HG03354 (cell line): Measurements from ENCODE around the gene AGPAT1.
"Not testable (repeated sequence)": the region's sequence is repeated elsewhere in the genome, so short reads cannot be mapped to it uniquely, and the experiment has no call there.

ENCODE experiments used
- ATAC-seq: cut with Tn5 transposase; IDR thresholded peaks from one replicate; pipeline ENCODE4 v1.9.1; 2021; ENCODE audit warnings: mild to moderate bottlenecking; ENCODE audit not compliant: unreplicated experiment, poor library complexity, severe bottlenecking

Gene AGPAT1

DNA sequence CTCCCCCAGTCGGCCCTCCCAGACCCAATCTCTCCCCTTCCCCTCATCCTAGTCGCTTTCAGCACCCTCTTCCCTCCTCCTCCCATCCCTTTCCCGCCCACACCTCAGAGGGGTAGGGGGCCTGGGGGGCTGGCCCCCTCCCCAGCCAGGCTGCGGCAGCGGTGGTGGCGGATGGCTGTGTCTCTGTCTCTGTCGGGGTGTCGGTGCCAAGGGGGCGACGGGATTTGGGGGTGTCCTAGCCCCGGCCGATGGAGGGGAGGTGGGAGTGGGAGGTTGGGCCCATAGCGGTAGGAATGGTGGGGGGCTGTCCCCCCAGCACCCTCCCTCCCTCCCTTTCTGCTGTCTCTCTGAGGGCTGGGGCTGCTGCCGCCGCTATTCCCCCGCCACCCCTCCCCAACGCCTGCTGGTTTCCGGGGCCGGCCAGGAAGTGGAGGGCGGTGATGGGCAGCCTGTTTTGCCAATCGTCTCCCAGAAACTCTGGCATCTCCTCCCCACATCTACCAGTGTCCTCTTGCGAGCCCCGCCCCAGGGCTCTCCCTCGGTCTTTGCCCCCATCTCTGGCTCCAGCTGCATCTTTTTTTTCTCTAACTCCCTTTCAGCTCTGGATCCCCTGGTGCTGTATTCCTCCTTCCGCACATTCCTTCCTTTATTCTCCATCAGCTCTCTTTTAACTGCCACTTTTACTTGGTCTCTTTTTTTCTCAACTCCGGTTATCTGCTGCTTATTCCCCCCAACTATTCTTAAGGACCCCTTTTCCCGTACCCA lies at the start of gene AGPAT1:
AGPAT1 (minus strand) TSS at position 374 of the 765 bp plus-strand sequence. CDS start 4,588 bp downstream, outside the sequence.
- peak; percentile 47 for ATAC-seq

GRCh38 chr6:32224696-32225095 lies 48.8 kb upstream of the AGPAT1 start:
- no peak for ATAC-seq

DNA sequence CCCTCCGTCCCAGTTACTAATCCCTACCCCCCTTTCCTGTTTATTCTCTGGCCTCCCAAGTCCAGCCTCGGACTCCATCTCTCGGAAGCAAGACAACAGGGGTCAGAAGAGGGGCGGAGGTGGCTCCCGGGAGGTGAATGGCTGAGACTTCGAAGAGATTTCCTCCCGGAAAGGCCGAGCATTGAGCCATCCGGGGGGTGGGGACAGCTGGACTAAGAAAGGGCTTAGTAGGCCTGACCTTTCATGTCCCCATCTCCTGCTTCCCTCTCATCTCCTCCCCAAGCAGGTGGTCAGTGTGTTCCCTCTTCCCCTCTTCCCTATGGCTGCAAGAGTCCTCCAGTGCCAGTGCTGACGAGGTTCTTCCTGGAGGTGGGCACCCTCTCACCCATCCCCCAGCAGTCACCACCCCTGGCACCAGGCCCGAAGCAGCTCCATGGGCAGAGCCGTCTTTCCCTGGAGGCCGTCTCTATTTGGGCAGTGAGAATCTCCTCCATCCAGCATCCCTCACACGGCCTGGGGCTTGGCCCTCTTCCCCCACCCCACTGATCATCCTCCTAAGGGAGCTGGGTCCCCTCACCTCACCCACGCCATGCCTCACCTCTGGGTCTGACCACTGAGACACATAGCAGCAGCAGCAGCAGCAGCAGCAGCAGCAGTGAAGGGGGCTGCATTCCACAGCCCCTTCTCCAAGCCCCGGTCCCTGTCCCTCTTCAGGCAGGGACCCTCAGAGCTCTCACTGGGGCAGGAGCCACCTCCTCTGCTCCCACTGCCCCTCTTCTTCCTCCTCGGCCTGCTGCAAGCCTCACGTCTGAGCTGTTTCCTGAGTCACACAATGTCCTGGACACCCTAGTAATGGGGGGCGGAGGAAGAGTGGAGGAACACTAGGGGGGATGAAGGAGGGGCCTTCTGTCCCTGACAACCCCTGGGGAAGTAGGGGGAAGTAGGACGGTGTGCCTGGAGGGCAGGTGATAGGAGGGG lies 47.7 kb upstream of the AGPAT1 start, which contains the start of gene NOTCH4:
NOTCH4 (minus strand) TSS at position 810 of the 978 bp plus-strand sequence; CDS start at position 671, 139 bp downstream.
- ATAC-seq, result no peak

DNA sequence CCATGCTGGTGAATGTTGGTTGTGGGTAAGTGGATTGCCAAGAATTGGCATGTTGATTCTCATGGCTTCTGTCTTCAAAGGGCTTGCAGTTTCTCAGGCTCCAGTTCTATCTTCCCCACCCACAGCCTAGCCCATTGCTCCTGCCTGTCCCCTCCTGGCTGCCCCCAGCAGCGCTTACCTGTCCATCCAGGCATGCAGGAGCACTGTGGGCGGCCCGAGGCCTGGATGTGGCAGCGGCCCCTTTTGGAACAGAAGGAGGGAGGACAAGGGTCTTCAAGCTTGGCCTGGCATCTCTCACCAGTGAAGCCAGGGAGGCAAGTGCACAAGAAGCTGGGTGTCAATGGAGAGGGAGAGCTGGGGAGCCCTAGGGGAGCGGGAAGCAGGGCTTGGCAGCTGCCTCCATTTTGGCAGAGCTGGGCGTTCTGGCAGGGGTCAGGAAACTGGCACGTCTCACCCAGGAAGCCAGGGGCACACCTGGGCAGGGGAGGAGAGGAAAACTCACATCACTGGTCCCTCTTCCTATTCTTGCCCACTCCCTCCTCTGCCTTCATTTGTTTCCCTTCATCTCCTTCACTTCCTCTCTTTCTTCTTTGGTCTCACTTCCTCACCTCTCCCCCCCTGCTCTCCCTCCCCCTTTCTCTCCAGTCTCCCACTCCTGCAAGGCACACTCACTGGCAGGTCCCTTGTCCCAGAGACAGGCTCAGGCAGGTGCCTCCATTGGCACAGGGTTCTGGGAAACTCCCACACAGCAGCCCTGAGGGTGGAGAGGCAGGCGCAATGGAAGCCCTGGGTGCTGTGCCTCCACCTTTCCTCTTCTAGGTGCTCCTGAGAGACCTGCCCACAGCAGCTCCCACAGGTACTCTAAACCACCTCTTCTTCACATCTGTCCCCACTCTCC lies 46.7 kb upstream of the AGPAT1 start:
- no peak for ATAC-seq

DNA sequence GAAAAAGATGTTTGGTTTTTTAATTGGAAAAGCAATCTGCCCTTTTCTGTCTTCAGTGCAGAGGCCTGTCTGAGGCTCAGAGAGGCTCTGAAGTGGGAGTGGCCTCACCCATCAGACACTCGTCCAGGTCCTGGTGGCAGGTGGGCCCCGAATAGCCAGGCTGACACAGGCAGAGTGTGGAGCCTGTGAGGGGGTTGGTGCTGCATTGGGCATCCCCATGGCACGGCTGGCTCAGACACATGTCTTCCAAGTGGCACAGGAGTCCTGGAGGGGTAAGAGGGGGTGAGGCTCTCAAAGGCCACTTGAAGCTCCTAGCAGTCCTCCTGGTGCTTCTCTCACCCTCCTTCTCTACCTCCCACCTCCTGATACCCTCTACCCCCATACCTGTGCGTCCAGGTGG lies 44.1 kb upstream of the AGPAT1 start:
- no peak for ATAC-seq

GRCh38 chr6:32218167-32218566 lies 42.3 kb upstream of the AGPAT1 start:
- ATAC-seq, result no peak

DNA sequence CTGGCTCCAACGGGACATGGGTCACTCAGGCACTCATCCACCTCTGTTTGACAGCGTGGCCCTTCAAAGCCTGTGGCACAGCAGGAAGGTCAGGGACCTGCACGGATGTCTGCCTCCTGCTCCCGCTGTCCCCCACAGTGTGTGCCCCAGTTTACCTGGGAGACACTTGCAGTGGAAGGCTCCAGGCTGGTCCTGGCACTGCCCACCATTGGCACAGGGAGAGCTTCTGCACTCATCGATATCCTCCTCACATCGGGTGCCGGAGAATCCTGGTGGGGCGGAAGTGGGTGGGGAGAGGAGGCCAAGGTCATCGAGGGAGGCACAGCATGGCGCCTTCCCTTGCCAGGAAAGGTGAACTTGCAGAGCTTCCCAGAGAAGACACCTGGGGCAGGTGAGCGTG lies 41.1 kb upstream of the AGPAT1 start:
- no peak for ATAC-seq

GRCh38 chr6:32216285-32216684 lies 40.4 kb upstream of the AGPAT1 start:
- no peak for ATAC-seq

DNA sequence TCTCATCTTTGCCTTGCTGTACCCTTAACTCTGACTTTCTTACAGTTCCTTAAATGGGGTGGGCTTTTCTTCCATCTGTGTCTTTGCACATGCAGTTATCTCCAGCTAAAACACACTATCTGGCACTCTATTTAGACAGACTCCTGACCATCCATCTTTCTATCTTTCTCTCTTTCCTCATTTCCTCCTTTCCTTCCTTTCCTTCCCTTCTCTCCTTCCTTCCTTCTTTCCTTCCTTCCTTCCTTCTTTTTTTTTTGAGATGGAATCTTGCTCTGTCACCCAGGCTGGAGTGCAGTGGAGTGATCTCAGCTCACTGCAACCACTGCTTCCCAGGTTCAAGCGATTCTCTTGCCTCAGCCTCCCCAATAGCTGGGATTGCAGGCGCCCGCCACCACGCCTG lies 39.7 kb upstream of the AGPAT1 start:
- ATAC-seq, result no peak

DNA sequence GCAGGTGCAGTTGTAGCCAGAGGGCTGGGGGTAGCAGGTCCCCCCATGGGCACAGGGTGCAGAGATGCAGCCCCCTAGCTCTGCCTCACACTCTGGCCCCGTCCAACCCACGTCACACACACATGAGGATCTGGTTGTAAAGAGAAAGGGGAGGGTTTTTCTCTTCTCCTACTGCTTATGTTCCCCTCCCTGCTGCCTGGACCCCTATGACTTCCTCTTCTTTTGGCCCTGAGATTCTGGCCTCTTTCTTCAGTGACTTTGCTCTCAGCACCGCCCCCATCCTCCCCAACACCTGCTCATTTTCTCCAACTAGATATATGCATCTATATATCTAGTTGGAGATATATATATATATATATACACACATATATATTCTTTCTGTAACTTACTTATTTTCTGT lies 38.2 kb upstream of the AGPAT1 start:
- no peak for ATAC-seq

GRCh38 chr6:32213649-32214048 lies 37.8 kb upstream of the AGPAT1 start:
- no peak for ATAC-seq

- ATAC-seq, result no peak
Observed at GRCh38 chr6:32212076-32212760, 36.3 kb upstream of the AGPAT1 start.

- not testable (repeated sequence) for ATAC-seq
Observed at GRCh38 chr6:32211432-32211831, 35.5 kb upstream of the AGPAT1 start.

DNA sequence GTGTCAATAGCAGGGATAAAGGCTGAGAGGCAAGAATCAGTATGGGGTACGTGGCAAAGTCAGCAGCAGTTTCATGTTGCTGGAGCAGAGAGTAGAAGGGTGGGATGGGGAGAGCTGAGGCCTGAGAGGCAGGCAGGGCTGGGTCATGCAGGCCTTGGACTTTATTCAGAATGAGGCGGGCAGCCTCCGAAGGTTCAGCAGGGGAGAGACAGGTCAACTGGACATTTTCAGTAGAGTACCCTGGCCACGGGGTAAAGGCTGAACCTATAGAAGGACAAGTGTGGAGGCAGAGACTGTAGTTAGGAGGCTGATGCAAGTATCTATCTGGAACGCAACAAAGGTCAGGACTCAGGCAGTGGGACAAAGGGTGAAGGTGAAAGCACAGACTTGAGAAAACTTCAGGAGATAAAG lies 34.3 kb upstream of the AGPAT1 start:
- no peak for ATAC-seq

- ATAC-seq, result no peak
Observed at GRCh38 chr6:32208996-32209395, 33.1 kb upstream of the AGPAT1 start.

- ATAC-seq, result no peak
Observed at GRCh38 chr6:32204268-32204715, 28.4 kb upstream of the AGPAT1 start.

DNA sequence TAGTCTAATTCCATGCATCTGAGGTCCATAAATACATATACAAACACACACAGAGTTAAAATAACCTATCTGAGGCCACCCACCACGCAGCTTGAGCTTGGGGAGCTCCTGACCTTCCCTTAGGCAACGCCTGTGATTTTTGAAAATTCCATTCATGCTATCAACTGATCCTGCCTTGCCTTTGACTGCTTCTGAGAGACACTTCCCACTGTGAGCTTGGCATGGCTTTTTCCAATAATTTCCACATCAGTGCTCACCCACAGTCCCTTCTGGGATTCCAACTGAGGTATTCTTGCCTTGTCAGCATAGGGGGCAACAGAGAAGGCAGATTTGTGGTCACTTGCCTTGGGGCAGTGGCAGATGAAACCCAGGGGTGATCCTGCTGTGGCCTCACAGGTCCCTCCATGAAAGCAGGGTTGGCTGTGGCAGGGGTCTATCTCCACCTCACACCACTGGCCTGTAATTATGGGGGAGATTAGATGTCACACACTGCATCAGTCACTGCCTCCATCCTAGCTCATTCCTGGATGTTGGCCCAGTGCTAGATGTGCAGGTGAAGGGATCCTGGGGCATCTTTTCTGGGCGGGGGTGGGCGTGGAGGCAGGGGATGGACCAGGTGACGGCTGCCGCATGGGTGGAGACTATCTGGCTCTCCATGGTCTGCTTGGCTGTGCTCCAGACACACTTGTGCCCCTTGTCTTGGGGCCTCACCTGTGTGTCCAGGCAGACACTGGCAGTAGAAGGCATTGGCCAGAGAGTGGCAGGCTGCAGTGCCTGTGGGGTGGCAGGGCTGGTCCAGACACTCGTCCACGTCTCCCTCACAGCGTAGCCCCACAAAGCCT lies 27.8 kb upstream of the AGPAT1 start:
- no peak for ATAC-seq

DNA sequence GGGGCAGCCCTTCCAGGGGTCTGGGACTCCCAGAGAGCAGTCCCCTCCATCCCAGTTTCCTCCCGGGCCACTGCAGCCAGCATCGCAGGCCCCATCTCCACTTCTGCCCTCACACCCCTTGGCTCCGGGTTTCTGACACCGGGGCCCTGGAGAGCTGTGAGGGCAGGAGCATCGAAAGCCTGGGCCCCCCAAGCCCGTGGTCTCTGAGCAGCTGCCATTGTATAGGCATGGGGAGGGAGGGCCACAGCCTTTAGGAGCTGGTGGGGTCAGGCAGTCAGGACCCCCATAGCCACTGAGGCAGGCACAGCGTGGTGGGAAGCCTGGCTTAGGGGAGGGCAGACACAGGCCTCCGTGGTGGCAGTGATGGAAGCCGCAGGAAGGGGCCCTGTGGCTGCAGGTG lies 26.3 kb upstream of the AGPAT1 start:
- ATAC-seq, result no peak
